IPS-18a (cell line): Measurements from ENCODE around the gene ALPP.
"Not testable (repeated sequence)": the region's sequence is repeated elsewhere in the genome, so short reads cannot be mapped to it uniquely, and the experiment has no call there.

Experiments used
- H3K27ac ChIP-seq: one replicate; pipeline ENCODE4 v1.5.1; 2013; ENCODE audit warnings: low read length
- H3K27me3 ChIP-seq: one replicate; pipeline ENCODE4 v1.6.1; 2013; ENCODE audit warnings: mild to moderate bottlenecking, low read length; ENCODE audit not compliant: control insufficient read depth, insufficient read depth
- H3K36me3 ChIP-seq: one replicate; pipeline ENCODE4 v1.6.1; 2013; ENCODE audit warnings: low read depth, low read length; ENCODE audit not compliant: control insufficient read depth
- H3K4me1 ChIP-seq: one replicate; pipeline ENCODE4 v1.6.1; 2013; ENCODE audit warnings: low read depth, low read length; ENCODE audit not compliant: control insufficient read depth
- H3K4me3 ChIP-seq: one replicate; pipeline ENCODE4 v1.5.1; 2013; ENCODE audit warnings: low read length
- H3K9ac ChIP-seq: one replicate; pipeline ENCODE4 v1.6.1; 2013; ENCODE audit warnings: mild to moderate bottlenecking, low read length, moderate library complexity
- H3K9me3 ChIP-seq: one replicate; pipeline ENCODE4 v1.6.1; 2013; ENCODE audit warnings: low read depth, low read length; ENCODE audit not compliant: control insufficient read depth

Gene ALPP

DNA sequence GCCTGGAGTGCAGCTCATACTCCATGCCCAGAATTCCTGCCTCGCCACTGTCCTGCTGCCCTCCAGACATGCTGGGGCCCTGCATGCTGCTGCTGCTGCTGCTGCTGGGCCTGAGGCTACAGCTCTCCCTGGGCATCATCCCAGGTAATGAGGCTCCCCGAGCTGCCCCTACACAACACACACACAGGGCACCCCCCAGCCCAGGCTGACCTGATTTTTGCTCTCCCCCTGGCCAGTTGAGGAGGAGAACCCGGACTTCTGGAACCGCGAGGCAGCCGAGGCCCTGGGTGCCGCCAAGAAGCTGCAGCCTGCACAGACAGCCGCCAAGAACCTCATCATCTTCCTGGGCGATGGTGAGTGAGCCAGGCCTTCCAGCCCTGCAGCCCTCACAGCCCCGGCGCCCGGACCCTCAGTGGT, at the start of gene ALPP:
Gene ALPP, plus strand, starts transcription at position 17 of the 417 bp plus-strand sequence. Its CDS starts 52 bp downstream, at position 69.
- H3K27ac ChIP-seq, H3K9ac ChIP-seq: not testable (repeated sequence)

GRCh38 chr2:232329716-232330067, 48.9 kb upstream of the ALPP start:
- H3K27ac ChIP-seq: no peak overlapping the region
- H3K4me1 ChIP-seq: peaks cover 5% of the 10 kb centered on the region
- no peak overlapping the region for H3K4me3 ChIP-seq
- no peaks in the 10 kb centered on the region for H3K27me3 ChIP-seq
- H3K36me3 ChIP-seq: no peaks in the 10 kb centered on the region
- no peaks in the 10 kb centered on the region for H3K9me3 ChIP-seq
- no peak overlapping the region for H3K9ac ChIP-seq

More for the DNA sequence above, at the start of gene ALPP:
- H3K36me3 ChIP-seq, H3K27me3 ChIP-seq, H3K4me1 ChIP-seq, H3K9me3 ChIP-seq, H3K4me3 ChIP-seq: not testable (repeated sequence)

GRCh38 chr2:232330068-232330999, 48.2 kb upstream of the ALPP start:
- H3K9ac ChIP-seq: no peak overlapping the region
- H3K27ac ChIP-seq: no peak overlapping the region
- H3K27me3 ChIP-seq: no peaks in the 10 kb centered on the region
- peaks cover 5% of the 10 kb centered on the region for H3K4me1 ChIP-seq
- no peaks in the 10 kb centered on the region for H3K9me3 ChIP-seq
- H3K36me3 ChIP-seq: no peaks in the 10 kb centered on the region
- no peak overlapping the region for H3K4me3 ChIP-seq

DNA sequence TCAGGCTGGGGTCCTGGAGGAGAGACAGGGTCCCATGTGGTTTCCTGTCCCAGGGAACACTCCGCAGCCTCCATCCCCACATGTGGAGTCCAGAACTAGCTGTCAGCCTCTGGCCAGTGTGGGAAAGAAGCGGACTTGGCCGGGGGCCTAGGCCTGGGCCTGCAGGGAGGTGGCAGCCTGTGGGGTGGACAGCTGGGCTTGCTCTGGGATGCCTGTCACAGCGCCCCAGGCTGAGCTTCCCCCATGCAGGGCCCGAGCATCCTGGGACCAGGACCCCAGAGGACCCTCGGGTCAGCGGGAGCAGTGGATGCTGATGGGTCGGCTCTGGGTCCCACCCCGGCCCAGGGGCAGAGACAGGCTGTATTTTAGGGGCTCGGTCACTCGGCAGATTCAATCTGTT, 47.5 kb upstream of the ALPP start:
- H3K9me3 ChIP-seq, H3K4me1 ChIP-seq, H3K4me3 ChIP-seq, H3K36me3 ChIP-seq, H3K27me3 ChIP-seq, H3K27ac ChIP-seq, H3K9ac ChIP-seq: not testable (repeated sequence)

DNA sequence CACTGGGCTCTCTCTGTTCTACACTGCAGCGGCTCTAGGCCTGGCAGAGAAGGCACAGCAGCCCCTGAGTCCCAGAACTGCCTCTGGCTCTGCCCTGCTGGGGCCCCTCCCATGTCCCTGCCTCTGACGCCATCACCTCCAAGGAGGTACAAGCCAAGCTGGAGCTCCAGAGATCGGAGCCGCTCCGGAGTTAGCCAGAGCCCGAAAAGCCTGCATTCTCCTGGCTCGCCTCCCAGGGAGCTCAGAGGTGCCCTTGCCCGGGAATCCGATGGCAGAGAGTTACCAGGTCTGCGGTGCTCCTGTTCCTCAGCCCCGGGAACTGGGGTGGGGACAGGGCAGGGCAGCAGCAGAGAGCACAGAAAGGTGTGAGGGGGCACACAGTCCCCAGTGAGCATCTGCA, 46.9 kb upstream of the ALPP start:
- H3K27ac ChIP-seq: not testable (repeated sequence)

GRCh38 chr2:232332244-232332939, 46.2 kb upstream of the ALPP start:
- H3K4me3 ChIP-seq, H3K9me3 ChIP-seq, H3K9ac ChIP-seq, H3K27me3 ChIP-seq, H3K36me3 ChIP-seq, H3K27ac ChIP-seq, H3K4me1 ChIP-seq: not testable (repeated sequence)

More for the DNA sequence above, 46.9 kb upstream of the ALPP start:
- H3K4me3 ChIP-seq, H3K9ac ChIP-seq, H3K27me3 ChIP-seq, H3K9me3 ChIP-seq, H3K36me3 ChIP-seq, H3K4me1 ChIP-seq: not testable (repeated sequence)

GRCh38 chr2:232332940-232333259, 45.7 kb upstream of the ALPP start:
- Histone ChIP-seq H3K9me3 (no peaks in the 10 kb centered on the region), H3K27ac (no peak overlapping the region), H3K36me3 (no peaks in the 10 kb centered on the region), H3K4me3 (no peak overlapping the region), H3K27me3 (no peaks in the 10 kb centered on the region), H3K9ac (no peak overlapping the region), H3K4me1 (peaks cover 5% of the 10 kb centered on the region)

GRCh38 chr2:232333361-232334135, 45.0 kb upstream of the ALPP start:
- no peak overlapping the region for H3K27ac ChIP-seq

DNA sequence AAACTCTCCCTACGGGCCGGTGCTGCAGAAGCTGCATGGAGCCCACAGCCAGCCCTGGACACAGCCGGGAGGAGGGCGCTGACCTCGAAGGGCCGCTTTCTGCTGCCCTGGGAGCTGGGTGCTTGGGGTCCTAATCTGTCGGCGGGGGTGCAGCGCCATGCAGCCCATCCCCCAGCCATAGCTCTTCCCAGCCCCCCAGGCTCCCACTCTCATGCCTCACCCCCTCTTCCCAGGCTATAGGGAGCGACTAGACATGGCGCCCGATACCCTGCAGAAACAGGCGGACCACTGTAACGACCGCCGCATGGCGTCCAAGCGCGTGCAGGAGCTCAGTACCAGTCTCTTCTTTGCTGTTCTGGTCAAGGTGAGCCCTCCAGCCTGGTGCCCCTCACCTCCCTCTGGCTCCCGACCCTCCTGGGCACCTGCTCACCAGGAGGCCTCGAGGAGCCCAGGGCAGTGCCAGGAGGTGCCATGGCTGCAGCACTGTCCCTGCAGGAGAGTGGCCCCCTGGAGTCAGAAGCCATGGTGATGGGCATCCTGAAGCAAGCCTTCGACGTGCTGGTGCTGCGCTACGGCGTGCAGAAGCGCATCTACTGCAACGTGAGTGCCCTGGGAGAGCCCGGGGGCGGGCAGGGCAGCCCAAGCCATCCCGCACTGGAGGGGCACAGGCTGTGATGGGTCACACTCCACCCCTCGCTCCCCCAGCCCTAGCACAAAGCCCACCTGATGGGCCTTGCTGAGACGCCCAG, 44.2 kb upstream of the ALPP start:
- H3K36me3 ChIP-seq, H3K27me3 ChIP-seq, H3K9ac ChIP-seq, H3K27ac ChIP-seq, H3K4me1 ChIP-seq, H3K4me3 ChIP-seq, H3K9me3 ChIP-seq: not testable (repeated sequence)

More at GRCh38 chr2:232333361-232334135, 45.0 kb upstream of the ALPP start:
- Histone ChIP-seq H3K4me3 (no peak overlapping the region), H3K9me3 (no peaks in the 10 kb centered on the region), H3K27me3 (no peaks in the 10 kb centered on the region), H3K36me3 (no peaks in the 10 kb centered on the region), H3K4me1 (peaks cover 5% of the 10 kb centered on the region), H3K9ac (no peak overlapping the region)

DNA sequence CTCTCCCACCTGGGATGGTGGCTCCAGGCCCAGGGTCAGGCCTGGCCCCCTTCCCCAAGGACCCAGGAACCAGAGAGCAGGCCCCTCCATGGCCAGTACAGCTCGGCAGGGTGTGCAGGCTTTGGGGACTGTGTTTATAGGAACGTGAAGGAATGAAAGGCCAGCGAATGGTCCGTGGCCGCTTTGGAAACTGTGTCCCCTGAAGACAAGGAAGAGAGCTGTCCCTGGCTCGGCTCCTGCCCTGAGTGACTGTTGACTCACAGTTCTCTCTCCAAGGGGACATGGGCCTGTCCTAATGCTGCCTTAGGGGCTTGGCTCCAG, 43.7 kb upstream of the ALPP start:
- H3K27me3 ChIP-seq, H3K27ac ChIP-seq, H3K4me1 ChIP-seq, H3K36me3 ChIP-seq, H3K9me3 ChIP-seq, H3K9ac ChIP-seq, H3K4me3 ChIP-seq: not testable (repeated sequence)

DNA sequence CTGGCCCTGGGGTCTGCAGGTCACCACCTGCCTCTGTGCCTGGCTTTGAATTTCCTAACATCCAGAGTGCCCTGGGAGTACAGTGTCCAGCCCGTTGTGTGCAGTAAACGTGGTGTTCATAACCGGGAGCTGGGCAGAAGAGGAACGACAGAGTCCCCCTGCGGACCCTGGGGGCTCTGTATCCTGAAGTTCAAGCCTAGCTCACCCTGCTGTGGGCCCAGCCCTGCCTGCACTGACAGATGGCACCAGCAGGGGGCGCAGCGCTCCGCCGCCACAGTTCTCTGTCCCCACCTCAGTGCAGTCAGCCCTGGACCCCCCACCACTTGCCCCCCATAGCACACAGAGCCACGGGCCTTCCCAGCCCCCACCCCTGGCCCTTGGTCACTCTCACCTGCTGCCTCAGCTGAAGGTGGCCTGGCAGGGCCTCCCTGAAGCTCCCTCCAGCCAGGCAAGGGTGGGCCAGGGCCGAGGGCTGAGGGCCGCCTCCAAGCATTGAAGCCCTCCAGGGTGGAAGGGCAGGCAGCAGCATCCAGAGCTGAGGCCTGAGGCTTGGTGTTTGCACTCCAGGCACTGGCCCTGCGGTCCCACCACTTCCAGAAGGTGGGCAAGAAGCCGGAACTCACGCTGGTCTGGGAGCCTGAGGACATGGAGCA, 43.2 kb upstream of the ALPP start:
- H3K27me3 ChIP-seq, H3K4me1 ChIP-seq, H3K27ac ChIP-seq, H3K9me3 ChIP-seq, H3K9ac ChIP-seq, H3K36me3 ChIP-seq, H3K4me3 ChIP-seq: not testable (repeated sequence)
